GM18870 (cell line): ENCODE results near the gene TRAF1.

Experiments
- ATAC-seq: cut with Tn5 transposase; IDR thresholded peaks from one replicate; pipeline ENCODE4 v1.9.1; 2021; ENCODE audit warnings: moderate library complexity; ENCODE audit not compliant: unreplicated experiment

TRAF1 gene

DNA sequence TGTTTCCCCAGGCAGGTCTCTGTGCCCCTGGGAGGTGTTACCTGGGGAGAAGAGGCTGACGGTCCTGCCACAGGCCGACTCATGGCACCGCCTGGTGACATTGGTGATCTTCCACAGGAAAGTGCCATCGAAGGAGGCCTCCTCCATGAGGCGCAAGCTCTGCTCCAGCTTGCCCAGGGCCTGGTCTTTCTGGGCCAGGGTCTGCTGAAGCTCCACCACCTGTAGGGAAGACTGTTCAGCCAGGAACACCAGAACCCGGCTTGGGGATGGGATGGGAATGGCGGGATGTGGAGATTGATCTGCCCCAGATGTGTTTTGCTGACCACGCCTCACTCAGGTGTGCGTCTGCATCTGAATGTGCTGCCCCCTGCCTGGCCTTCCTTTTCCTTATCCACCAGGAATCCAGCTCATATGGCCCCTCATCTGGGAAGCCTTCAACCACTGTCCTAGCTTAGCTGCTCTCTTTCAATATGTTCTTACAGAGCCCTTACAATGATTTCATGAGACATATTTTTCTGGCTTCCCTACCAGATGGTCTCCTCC is 15.2 kb downstream of the TRAF1 start:
- ATAC-seq, result no peak

DNA sequence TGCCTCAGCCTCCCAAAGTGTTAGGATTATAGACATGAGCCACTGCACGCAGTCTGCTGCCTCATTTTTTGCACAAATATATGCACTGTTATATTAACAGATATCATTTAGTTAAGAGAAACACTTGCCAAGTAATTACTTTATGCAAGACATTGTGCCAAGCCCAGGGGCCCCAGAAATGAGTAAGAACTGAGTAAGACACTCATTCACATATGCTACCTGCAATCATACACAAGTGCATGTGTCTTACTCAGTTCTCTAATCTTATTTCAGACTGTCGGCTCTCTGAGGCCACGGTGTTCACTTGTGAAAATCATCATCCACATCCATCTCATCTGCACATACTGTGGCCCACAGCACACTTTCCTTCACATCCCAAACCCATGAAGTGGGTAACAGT is 16.0 kb downstream of the TRAF1 start:
- no peak for ATAC-seq

DNA sequence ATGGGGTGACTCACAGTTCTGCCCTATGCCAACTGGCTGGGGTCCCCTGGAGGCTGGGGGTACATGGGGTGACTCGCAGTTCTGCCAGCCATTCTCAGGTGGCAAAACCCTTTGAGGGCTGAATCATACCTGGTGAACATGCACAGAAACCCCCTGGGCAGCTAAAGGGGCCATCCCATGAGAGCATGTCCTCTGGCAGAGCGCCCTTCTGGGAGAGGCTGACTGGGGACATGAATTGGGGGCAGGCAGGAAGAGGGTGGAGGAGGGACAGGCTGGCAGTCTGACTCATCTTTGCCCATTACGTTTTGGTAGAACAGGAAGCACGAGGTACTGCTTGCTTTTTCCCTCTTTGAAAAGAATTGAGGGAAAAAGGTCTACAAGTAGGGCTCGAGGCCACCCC is 16.7 kb downstream of the TRAF1 start:
- ATAC-seq, result no peak

DNA sequence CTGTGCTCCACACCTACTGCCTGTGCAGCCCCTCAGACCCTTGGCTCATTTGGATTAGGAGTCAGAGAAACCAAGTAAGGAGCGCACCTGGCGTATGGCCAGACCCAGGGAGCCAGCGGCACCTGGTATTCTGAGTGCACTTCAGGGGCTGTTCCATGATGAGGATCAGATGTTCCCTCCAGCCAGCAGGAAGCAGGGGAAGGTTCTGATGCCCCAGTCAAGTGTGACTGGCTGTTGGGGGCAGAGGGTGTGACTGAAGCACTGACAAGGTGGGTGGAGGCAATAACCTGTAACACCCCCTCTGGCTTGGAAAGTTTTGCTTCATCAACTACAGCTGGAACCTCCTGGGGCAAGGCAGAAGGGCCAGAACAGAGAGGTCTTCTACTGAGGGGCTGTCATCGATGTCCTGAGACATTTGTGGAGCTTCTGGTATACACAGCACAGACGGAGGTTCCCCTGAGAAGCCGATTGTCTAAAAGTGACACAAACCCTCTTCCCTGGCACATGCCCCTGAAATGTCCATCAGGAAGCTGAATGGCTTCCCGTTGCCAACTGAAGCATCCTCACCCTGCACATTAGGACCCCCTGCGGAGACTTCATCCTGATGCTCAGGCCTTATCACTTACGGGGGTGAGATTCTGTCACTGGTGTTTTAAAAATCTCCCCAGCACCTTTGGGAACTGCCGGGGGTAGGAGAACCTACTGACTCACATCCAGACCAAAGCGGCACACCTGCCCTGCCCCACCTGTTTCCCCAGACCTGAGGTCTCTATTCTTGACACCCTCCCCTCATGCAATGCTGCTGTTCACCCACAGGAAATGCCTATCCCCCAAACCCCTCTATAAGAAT is 21.1 kb downstream of the TRAF1 start:
- no peak for ATAC-seq

DNA sequence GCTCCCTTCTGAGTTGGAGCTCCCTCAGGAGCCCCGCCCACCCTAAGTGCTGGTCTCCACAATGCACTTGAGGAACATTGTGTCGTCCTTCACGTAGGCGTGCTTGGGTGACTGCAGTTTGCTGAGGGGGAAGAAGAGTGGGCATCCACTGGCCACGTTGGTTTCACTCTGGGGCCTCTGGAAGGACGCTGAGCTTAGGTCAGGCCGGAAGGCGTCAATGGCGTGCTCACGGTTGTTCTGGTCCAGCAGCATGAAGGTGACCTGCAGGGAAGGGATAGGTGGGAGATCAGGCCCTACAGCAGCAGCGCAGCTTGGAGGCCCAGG is 21.7 kb downstream of the TRAF1 start:
- no peak for ATAC-seq

DNA sequence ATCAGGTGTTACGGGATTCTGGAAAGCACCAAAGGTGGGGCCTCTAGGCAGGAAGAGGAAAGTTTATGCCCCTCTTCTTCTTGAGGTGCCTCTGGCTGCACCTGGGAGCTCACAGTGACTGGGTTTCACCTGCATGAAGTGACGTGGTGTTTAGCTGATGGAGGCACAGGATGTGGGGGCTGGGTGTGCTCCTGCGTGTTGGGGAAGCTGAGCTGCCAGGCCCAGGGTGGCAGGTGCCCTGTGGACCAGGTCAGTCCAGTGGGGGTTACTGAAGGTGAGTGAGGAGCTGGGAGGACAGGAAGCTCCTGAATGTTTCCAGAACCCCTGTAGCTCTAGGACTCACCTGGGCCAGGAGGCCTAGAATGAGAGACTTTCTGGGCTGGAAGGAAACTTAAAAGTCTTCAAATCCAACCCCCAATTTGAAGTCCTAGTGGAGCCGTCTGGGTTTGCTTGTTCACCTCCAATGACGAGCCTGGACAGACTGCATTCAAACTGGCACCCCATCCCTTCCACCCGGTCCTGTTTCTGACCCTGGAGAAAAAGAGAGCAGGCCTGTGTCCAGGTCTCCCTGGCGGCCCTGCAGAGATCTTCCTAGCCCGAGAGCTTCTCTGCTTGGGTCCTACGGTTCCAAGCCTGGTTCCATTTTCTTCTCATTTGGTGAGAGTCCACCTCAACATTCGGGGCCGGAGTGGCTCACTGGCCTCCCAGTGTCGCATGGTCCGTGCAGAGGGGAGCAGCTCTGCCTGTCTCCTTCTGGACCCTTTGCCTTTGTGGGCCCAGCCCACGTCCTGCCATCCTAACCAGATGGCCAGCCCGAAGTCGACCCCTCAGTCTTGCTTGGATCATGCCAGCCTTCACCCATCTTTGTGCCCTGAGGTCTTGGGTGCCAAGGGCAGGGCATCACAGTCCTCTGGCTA is 22.3 kb downstream of the TRAF1 start:
- ATAC-seq, result no peak

DNA sequence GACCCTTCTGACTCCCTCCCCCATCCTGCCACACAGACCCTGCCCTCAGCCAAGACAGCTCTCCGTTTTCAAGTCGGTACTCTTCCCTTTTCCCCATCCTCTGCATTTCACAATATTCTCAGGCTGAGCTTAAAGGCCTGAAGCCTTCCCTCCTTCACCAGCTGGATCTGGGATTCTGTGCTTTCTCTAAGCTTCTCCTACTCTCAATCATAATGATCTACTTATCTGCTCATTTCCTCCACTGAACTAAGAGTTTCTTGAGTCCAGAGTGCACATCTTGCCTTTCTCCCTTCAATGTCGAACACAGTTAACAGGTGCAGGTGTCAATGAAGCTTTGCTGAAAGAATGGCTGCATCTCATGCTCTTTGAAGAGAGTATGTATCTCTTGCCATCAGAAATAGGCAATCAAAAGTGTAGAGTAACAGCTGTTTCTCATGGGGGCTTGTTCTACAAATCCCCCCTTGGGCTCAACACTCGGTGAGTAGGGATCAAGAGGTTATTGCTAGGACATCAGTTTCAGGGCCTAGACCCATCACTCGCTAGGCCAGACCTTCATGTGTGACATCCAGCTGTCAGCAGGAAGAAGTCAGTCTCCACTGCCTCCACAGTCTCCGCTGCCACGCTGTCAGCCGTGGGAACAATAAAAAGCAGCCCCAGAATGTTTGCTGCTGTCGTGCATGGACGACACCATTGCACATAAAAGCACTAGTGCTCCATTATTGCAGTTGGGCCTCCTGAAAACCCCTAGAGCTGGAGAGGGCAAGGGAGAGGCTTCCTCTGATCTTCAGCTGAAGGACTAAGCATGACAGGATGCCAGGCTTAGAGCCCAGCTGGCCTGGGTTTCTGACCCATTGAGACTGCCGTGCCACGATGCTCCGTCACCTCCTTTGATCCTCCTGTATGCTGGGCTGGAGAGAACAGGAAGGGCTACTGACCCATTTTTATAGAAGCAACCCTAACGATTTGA is 23.7 kb downstream of the TRAF1 start:
- ATAC-seq, result no peak

DNA sequence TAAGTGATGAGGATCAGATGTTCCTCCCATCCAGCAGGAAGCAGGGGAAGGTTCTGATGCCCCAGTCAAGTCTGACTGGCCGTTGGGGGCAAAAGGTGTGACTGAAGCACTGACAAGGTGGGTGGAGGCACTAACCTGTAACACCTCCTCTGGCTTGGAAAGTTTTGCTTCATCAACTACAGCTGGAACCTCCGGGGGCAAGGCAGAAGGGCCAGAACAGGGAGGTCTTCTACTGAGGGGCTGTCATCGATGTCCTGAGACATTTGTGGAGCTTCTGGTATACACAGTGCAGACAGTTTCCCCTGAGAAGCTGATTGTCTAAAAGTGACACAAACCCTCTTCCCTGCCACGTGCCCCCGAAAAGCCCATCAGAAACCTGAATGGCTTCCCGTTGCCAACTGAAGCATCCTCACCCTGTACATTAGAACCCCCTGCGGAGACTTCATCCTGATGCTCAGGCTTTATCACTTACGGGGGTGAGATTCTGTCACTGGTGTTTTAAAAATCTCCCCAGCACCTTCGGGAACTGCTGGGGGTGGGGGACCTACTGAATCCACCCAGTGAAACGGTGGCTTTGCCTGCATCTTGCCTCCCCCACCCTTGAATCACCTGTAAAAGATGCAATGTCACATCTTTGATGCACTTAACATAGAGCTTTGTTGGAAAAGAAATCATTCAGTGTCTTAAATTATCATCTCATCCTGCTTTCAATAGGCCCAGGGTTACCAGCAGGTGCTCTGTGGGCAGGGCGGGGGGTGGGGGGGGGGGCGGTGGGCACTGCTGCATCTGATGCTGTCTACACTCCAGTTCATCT is 24.6 kb downstream of the TRAF1 start:
- no peak for ATAC-seq

DNA sequence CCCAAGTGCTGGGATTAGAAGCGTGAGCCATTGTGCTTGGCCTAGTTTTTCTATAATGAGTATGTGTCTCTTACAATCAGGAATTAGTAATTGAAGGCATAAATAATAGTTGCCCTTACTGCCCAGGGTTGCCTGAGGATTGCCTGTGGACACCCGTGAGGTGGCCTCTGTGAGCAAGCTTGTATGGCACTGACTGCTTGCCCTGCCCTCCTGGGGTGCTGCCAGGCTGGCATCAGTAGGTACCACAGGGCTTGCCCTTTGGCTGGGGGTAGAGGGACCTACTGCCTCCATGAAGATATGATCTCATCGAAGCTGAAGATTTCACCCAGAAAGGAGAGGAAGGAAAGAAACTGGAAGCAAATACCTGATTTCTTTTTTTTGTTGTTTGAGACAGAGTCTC is 25.8 kb downstream of the TRAF1 start:
- ATAC-seq, result no peak

DNA sequence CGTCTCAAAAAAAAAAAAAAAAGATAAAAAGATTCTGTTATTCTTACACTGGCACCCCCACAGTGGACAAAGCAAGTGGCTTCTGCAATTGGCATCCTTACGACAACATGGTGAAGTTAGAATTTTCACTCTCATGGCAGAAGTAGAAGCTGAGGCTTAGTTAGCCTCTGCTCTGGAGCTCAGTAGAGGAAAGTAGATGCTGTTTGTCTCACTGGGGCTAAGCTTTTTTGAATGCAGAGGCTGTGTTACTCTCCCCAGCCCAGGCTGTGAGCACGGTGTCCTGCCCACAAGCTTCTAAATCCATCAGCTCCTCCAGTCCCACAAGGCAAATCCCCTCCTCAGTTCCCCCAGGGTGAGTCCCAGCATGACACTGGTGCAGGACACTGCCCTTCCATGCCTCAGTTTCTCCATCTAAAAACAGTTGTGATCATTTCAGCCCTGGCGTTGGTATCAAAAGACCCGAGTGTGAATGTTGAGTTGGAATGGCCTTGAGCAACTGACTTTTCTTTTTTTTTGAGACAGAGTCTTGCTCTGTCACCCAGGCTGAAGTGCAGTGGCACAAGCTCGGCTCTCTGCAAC is 27.0 kb downstream of the TRAF1 start:
- no peak for ATAC-seq

DNA sequence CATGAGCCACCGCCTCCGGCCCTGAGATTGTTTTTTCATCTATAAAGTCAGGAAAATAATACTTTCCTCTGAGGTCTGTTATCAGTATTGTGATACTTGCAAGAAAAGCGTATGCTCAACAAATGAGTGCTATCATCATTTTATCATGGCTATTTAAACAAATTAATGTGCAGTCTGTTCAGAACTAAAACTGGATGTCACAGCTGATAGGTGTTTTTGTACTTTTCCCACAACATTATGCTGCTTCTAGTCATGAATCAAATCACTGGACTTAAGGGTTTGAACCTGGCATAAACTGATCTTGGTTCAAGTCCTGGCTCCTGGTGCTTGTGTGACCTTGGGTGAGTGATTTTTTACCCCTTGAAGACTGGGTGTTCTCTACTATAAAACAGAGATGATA is 28.2 kb downstream of the TRAF1 start:
- no peak for ATAC-seq

DNA sequence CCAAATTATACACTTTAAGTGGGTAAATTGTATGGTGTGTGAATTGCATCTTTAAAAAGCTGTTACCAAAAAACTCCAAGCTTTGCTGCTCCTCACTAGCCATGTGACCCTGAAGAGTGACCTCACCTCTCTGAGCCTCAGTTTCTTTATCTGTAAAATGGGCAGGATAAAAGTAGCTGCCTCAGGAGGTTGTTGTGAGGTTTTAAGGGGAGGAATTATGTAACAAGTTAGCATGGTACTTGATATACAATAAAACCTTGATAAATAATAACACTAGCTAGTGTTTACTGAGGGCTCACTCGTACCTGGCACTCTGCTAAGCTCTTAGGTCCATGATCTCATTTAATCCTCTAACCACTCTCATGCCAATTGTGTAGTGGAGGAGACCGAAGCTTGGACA is 30.6 kb downstream of the TRAF1 start:
- ATAC-seq, result no peak

DNA sequence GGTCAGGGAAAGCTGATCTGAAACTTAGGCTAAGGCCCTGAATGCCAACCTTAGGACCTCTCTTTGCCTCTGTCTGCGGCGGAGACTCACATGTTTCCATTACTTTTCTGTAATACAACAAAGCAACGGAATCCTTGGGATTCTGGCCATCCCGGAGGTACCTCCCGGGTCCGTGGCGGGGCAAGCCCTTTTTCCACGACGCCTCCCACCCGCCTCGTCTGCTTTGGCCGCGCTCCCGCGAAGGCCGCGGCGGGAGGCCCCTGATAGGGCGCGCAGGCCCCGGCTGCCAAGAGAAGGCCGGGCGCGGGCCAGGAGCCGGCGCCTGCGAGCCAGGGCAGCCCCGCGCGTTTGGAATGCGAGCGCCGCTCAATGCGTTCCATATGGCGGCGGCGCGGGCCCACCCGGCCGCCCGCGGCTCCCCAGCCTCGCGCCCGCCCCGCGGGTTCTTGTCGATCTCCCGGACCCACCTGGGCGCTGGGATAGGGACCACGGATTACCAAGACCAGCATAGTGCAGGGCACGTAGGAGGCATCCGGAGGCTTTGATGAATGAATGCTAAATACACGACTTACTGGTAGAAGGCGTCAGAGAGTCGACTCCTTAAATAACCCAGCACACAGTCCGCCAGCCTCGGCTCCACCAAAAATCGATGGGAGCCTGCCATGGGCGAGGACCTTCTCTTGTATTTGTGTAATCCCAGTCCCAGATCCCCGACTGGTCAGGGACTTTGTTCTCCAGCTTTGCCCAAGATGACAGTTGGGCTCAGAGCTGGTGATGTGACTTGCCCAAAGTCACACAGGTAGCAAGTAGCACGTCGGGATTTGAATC is 32.1 kb downstream of the TRAF1 start:
- ATAC-seq, result no peak

DNA sequence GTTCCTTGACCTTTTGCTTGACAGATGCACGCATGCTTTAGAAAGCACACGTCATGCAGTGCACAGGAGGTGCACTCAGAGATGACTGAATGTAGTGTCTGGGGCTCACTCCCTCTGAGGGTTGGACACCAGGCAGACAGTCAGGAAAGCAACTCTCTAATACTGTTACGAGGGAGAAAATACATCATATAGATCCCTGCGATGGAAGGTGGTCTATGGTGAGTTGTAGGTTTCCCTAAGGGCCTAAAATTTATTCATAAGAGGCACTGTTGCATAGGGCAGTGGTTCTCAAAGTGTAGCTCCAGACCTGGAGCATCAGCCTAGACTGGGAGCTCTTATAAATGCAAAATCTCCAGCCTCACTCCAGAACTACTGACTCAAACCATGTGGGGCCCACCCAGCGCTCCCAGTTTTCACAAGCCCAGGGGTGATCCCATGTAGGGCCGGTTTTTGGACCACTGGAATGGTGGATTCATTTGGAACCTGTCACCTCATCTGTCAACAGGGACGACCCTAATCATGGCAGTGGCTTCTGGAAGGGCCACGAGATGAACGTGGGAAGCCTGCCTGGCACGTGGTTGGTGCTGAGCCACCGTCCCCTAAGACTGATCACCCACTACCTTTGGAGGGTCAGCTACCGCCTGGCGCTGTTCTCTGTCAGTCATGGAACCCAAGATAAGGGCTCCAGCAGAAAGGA is 32.8 kb downstream of the TRAF1 start:
- ATAC-seq, result no peak

DNA sequence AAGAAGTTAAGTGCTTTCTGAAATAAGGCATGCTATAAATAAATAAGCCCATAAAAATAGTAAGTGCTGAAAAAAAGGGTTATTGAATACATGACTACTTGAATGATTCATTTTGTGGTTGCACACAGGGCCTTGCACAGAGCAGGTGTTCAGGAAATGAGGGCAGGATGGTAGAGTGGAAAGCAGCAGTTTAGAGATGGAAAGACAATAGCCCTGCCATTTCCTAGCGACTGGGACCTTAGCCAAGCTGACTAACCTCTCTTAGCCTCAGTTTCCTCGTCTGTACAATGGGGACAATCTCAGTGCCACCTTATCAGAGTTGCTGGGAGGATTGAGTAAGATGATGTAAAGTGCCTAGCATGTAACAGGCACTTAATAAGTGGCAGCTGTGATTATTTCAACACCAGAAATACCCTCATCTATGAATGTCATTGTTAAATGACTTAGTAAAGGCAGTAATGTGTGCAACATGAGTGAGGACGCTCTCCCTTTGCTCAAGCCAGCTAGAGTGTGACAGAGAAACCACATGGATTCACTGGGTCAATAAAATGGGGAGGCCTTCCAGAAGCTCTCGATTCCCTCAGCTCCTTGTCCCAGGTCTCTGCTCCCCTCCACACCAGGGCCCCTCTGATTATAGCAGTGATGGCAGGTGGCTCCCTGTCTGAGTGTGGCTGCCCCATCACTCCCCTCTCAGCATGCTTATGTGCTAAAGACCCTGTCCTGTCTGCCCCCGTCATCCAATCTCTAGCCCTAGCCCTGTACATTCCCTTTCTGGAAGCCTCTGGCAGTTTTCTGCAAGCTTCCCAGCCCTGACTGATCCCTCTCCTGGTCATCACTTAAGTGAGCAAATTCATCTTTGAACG is 33.6 kb downstream of the TRAF1 start:
- peak; percentile 71 for ATAC-seq

DNA sequence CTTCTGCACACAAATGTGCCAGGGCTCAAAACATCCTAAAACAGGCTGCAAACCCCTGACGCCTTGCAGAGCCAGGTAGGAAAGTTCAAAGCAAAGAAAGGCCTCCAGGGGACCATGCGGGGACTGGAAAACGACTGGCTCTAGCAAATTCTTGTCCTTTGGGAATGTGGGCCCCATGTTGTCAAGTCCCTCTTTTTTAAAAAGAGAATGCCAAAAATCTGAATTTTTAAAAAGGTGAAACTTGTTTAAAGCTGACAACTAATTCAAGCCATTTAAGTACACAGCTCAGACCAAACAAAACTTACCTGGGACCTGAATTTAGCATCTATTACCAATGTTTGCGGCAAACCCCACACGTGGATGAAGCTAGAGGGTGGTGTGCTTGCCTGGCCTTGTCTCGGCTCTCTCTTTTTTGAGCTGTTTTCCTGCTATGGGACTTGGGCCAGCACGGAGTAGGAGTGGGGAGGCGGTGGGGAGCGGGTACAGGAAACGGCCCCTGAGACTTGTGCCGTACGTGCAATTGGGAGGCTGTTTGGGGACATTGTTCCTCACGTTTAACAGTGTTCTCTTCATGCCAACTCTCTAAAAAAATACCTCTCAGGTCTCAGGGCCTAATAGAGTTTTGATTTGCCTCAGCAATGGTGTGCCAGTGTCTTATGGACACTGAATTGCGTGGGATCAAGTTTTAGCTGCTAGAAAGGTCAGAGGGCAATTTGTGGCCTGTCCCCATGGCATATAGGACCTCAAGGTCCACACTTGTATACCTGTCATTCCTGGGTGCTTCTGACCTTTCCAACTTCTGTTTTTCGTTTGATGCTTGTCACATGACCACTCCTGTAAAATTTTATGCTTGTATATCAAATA is 34.5 kb downstream of the TRAF1 start:
- peak; percentile 41 for ATAC-seq
